Pons (tissue), 1 donor: ENCODE results near the gene FUZ.

Experiments used
- DNase-seq: peaks from one replicate; pipeline ENCODE4 v3.0.0-alpha.2; 2016; ENCODE audit warnings: low spot score

Gene FUZ, protein sequence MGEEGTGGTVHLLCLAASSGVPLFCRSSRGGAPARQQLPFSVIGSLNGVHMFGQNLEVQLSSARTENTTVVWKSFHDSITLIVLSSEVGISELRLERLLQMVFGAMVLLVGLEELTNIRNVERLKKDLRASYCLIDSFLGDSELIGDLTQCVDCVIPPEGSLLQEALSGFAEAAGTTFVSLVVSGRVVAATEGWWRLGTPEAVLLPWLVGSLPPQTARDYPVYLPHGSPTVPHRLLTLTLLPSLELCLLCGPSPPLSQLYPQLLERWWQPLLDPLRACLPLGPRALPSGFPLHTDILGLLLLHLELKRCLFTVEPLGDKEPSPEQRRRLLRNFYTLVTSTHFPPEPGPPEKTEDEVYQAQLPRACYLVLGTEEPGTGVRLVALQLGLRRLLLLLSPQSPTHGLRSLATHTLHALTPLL

DNA sequence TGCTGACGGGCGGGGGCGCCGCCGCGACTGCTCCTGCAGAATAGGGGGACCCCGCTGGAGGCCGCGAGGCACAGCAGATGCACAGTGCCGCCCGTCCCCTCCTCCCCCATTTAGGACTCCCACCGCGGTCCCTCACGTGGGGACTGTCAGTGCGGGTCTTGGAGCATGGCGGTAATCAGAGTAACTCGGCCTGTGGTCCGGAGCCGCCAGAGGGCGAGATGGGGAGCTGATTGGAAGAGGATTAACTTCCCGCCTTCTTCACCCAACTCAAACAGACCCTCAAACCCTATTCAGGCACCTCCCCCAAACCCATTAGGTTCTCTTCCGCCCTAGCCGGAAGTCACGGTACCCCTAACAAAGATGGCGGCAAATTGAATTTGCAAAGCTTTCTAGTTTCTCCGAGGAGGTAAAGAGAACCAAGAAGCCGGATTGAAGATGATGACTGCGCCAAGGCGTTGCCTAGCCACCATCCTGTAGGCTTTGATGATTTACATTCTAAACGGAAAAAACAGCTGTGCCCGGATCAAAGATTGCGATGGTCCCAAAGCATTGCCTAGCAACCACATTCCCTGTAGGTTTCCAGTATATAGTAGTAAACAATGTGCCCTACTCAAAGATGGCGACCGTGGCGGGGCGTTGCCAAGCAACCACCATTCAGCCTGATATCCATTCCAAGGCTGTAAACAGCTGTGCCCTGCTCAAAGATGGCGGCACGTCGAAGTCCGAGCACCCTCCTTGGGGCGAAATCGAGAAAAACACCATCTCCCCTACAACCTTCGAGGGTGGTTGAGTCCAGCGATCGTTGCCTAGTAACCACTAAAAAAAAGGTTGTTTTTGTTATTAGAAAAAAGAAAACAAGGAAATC, at the start of gene FUZ:
FUZ (minus strand) TSS at position 296 of the 865 bp plus-strand sequence; CDS start at position 110, 186 bp downstream.
- peak; percentile 99 for DNase-seq

DNA sequence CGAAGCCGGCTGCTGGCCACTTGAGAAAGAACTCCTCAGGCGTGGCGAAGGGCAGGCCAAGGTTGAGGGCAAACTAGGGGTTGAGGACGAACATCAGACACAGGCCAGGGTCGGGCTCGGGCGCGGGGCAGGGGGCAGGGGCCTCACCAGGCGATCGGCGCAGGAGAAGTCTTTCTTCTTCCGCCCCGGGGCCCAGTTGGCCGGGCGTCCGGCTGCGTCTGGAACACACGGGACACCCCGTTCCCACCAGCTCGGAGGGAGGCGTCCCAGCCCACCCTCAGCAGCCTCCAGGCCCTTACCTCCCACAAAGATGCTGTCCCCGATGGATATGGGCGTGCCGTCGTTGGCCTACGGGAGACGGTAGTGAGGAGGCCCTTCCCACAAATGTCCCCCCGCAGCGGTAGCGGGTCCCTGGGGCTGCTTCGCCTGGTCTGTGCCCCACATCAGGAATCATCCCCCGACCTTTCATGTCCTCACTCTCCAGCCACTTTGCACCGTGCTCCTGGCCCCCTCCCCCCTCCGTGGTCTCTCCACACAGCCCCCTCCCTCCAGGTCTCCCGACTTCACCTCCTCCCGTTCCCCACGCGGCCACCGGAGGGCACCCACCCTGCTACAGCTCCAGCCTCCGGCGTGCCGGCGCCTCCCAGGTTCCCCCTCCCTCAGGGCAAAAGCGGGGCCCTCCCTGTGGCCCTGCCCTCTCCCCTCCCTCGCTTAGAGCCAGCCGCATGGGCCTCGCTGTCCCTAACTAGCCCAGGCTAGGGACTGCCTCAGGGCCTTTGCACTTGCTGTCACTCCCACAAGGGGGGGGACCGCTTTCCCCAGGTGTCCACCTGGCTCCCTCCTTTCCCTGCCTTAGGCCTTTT, 49.5 kb upstream of the FUZ start:
- DNase-seq, result no peak

DNA sequence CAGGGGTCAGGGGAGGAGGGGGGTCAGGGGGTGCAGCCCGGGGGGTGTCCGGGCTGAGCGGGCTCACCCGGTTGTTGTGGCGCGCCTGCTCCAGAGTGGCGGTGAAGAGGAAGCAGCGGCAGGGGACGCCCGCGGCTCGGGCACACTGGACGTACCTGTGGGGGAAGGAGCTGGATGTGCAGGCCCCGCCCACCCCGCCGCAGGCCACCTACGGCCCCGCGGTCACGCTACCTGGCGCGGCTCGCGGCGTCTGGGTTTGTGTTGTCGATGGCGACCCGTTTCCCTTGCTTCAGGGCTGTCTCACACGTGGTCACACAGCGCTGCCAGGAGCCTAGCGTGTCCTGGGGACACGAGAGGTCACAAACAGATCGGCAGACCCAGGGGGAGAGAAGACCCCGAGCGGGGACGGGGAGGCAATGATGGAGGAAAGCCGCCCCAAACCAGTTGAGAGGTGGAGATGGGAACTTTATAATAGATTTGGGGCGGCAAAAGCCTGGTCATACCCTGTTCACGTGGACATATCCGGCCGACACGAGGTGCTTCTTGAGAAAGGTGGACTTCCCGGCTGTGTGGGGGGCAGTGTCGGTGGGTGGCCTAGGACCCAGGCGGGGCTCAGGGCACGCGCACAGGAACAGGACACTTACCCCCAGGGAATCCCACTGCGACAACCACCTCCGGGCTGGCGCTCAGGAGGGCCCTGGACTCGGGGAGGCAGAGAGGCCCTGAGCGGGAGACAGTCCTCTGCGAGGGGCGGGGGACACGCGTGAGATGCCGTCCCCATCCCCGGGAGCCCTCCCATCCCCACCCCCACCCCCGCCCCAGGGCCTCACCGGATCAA, 48.7 kb upstream of the FUZ start:
- DNase-seq, result no peak

DNA sequence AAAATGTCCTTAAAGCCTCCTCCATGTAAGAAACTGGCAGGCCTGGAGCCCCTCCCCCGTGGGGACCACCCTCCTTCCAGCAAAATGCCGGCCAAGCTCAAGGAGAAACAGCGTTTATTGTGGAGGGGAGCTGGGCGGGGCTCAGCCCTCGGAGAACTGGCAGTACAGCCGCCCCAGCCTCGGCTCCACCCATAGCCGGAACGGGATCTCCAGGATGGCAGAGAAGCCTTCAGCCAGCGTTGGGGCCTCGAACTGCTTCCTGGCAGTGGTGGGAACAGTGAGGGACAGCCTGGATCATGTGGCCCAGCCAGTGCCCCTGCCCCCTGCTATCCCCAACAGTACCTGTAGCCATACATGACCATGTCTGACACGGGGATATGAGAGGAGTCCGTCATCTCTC, 48.0 kb upstream of the FUZ start:
- DNase-seq, result no peak

DNA sequence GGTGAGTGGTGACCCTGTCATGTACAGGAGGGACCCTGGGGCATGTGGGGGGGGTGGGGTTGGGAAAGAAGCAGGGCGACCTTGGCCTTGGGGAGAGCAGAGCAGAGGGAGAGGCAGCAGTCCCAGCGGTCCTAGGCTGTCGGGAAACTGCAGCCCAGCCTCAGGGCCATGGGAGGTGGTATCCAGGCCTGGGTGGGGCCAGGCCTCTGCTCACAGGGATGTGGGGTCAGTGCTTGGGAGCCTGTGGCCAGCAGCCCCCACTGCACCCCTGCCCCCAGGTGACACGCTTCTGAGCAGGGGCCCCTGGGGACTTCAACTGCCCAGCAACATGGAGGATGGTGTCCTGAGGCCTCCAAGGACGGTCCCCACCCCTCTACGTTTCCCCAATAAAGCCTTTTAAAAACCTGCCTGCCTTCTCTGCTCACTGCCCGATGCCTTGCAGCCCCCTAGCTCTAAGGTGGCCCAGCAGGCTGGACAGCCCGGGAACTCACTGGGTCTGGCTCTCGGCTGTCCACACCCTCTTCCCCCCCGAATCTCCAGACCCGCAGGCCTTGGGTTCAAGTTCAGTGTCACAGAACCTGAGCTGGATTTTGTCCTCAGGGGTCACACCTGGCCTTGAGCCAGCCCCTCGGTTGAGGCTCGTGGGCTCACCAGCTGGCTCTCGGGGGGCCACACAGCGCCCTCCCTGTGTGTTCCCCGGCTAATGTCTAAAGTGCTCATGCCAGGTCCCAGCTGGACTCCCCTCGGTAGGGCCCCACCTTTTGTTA, 47.4 kb upstream of the FUZ start:
- DNase-seq, result no peak

DNA sequence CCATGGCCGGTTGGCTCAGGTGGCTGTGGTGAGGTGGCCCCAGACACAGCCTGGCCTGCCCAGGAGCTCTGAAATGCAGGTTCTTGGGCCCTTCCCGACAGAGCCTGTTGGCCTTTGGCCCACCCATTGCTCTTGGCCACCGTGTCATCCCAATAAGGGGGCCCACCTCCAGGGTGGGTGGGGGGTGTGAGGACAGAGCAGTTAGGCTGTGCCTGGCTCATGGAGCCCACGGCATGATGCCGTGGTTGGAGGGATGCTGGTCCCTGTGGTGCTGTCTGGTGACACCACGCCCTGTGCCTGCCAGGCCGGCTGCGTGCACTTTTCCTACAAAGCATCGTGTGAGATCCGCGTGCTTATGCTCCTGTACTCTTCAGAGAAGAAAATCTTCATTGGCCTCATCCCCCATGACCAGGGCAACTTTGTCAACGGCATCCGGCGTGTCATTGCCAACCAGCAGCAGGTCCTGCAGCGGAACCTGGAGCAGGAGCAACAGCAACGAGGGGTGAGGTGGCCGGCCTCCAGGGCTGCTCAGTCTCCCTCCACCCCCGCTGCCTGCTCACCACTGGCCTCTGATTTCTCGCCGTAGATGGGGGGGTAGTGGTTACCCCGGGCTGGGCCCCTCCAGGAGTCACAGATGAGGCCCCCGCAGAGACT, 46.7 kb upstream of the FUZ start:
- DNase-seq, result no peak

DNA sequence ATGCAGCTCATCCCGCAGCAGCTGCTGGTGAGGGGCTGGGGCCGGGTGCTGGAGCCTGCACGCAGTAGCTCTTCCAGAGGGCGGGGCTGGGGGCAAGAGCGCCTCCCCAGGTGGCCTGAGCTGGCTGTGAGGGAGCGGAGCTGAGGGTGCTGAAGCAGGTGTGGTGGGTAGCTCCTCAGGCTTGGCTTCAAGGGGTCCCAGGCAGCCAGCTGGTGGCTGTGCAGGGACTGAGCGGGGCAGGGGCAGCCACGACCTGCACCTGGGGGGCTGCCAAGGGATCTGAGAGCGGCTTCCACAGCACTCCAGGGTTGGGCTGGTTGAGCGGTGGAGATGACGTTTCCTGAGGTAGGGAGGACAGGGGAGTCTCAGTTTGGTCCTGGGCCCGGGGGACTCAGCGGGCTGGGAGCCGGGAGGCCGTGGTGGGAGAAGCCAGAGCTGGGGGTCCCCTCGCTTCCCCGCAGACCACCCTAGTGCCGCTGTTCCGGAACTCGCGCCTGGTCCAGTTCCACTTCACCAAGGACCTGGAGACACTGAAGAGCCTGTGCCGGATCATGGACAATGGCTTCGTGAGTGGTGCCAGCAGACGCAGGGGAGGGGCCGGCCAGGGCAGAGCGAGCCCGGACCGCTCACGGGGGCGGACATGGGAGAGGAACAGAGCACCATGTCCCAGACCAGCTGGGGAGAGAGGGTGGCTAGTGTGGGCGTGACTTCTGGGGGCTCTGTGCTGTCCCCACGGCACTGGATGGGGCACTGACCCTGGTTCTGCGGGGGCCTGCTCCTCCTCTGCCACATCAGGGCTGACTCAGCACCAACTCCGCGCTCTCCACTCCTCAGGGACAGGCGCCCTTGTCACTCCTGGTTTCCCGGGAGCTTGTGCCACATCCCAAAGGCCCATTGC, 45.2 kb upstream of the FUZ start:
- no peak for DNase-seq

DNA sequence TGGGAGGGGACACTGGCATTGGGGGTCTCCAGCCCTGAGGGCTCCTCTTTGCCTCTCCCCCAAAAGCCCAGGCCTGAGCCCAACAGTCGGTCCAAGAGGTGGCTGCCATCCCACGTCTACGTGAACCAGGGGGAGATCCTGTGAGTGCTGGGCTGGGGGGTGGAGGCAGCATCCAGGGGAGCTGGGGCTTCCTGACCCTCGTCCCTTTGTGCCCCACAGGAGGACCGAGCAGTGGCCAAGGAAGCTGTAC, 44.7 kb upstream of the FUZ start:
- no peak for DNase-seq

DNA sequence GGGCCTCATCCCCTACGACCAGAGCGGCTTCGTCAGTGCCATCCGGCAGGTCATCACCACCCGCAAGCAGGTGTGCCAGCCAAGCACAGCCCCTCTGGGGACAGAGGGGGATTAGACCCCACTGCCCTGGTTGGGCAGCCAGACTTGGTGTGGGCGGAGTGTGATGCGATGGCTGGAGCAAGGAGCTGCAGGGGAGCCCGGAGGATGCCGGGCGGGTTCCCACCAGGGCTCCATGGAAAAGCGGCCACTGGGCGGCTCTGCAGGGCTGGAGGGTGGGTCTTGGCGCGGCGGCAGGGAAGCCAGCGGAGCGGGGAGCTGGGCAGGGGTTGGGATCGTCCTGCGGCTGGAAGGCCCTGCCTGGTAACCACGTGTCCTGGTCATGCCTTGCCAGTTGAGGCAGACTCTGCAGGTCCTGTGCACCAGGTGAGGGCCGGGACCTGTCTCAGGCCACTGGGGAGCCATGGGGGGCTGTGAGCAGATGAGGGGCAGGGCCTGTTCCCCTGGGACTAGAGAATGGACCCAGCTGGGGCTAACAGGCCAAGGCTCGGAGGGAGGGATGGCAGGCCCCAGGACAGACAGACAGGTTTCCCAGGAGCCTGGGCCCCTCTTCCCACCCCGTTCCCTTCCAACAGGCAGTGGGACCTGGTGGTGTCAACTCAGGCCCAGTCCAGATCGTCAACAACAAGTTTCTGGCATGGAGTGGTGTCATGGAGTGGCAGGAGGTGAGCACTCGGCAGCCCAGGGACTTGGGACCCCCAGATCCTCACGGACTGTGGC, 44.2 kb upstream of the FUZ start:
- DNase-seq, result no peak

DNA sequence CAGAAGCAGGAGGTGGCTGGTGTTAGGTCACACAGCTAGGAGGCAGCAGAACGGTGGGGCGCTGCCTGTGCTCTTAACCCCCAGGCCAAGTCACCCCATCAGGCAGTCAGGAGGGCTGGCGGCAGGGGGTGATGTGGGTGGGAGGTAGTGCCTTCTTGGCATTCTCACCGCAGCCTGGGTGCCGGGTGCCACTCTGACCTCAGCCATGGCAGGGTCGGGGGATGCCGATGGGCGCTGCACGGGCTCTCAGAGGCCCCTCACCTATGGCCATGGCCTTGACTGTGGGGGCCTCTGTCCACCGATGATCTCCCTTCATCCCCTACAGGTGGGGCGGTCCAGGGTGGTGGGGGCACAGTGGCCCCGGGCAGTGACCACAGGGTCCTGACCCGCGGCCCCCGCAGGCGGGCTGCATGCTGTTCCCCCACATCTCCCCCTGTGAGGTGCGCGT, 43.5 kb upstream of the FUZ start:
- no peak for DNase-seq

DNA sequence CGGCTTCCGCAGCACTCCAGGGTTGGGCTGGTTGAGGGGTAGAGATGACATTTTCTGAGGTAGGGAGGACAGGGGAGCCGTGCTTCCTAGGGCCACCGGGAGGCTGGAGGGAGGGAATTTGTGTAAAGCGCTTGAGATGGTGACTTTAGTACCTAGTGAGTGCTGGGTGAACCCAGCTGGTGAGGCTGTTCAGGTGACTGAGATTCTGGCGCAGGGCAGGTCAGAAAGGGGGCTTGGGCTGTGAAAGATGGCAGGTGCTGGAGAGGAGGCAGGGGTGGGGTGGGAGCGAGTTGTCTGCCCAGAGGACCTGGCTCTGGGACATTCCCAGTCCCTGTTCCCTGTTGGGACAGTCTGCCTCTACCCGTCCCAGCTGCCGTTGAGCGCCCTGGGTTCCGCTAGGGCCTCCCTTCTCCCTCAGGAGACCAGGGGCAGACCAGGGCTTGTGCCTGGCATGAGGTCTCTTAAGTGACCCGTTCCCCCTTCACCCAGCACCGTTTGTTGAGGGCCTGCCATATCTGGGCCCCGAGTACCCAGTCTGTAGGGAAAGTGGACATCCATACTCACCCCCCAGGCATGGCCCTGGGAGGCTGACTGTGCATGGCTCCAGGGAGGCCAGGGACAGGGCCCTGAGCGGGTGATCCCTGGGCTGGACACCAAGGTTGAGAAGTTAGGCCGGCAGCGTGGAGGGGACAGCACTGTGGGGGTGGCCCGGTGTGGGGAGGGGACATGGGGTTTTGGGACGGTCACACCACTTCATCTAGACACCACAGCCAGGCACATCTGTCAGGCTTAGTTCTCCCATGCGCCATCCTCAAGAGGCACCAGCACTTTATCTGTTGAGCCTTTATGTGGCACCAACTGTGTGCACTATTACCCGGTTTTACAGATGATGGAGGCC, 42.8 kb upstream of the FUZ start:
- DNase-seq, result no peak

DNA sequence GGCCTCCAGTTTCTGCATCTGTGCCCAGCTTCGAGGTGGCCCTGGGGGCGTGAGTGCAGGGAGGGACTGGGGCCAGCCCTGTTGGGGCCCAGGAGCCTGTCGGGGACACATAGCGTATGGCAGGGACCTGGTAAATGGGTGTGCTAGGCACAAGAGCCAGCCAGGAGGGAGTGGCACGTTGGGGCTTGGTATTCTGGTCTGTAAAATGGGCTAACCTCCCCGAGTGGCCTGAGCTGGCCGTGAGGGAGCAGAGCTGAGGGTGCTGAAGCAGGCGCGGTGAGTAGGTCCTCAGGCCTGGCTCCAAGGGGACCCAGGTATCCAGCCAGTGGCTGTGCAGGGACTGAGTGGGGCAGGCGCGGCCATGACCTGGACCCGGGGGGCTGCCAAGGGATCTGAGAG, 42.2 kb upstream of the FUZ start:
- no peak for DNase-seq

DNA sequence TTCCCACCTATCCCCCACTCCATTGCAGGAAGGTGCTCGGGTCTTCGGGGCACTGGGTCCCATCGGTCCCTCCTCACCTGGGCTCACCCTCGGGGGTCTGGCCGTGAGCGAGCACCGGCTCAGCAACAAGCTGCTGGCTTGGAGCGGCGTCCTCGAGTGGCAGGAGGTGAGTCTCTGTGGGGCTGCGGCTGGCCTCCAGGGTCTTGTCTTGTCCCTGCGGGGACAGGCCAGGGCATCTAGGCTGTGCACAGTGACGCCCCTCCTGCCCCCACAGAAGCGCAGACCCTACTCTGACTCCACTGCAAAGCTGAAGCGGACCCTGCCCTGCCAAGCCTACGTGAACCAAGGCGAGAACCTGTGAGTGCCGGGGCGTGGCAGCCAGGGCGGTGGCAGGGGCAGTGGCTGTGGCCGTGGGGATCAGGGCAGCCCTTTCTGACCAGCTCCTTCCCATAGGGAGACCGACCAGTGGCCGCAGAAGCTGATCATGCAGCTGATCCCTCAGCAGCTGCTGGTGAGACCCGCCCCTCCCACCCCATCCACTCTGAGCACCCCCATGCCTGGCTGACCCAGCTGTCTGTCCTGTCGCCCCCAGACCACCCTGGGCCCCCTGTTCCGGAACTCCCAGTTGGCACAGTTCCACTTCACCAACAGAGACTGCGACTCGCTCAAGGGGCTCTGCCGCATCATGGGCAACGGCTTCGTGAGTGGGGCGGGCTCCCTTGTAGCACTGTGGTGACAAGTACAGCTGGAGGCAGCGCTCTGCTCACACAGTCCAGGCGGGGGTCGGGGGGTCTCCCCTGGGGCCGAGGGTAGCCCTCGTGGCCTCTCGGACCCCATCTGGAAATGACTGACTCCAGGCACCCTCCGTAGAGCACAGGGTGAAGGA, 41.5 kb upstream of the FUZ start:
- no peak for DNase-seq

DNA sequence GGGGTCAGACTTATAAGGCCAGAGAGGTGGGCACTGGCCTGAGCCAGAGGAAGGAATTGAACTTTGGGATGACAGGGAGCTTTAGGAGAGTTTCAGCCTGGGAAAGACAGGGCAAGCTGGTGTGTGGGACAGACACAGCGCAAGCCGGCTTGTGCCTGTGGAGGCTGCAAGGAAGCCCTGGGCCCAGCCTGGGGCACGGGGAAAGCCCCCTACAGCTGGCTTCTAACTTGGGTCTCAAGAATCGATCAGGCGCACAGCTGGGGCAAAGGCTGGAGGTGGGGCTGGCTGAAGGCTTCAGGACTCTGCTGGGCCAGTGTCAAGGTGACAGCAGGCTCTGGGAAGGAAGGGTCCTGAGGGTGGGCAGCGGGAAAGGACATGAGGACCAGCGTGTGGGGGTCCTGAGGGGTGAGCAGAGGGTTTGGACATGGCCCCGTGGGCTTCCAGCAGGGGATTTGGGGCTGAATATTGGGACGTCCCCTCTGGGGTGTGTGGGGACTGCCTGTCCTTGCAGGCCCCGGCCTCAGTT, 40.8 kb upstream of the FUZ start:
- DNase-seq, result no peak

DNA sequence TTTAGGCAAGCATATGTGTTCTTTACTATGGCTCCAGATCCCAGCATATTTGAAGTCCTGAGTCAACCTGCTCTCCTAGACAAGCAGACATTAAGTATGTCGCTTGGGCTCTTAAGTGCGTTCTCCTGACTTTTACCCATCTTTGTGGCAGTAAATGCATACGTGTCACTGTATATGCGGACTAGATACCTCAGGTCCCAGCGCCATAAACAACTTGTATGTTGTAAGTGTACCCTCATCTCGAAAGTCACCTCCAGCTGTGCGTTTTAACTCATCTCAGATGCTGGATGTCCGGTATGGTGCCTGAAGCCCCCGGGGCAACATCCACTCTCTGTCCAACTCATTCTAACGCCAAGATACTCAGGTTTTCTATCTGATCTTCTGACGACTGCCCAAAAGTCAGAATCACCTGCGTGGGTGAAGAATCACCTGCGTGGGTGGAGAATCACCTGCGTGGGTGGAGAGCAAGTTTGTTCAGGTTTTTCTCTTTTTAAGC, 39.6 kb upstream of the FUZ start:
- DNase-seq, result no peak
